HepG2 (cell line): ENCODE results near the gene UPB1. TPM values are rescaled to one million over a fixed set of nuclear protein-coding genes. Genes with fewer than 3 reads are reported as not detected.

Experiments
- ATRX ChIP-seq: sonication (generic); formaldehyde crosslinking; IDR thresholded peaks from 2 replicates; pipeline ENCODE4 v1.4.0; 2020; ENCODE audit warnings: missing genetic modification reagents, borderline replicate concordance
- E2F1 ChIP-seq: sonication (generic); formaldehyde crosslinking; IDR thresholded peaks from 2 replicates; pipeline ENCODE4 v1.5.0; 2020; ENCODE audit warnings: missing genetic modification reagents
- JDP2 ChIP-seq: sonication (generic); formaldehyde crosslinking; IDR thresholded peaks from 2 replicates; pipeline ENCODE4 v1.8.1; 2022; ENCODE audit warnings: missing genetic modification reagents, borderline replicate concordance
- KMT2B ChIP-seq: IDR thresholded peaks from 2 replicates; pipeline ENCODE4 v1.6.1; 2016; ENCODE audit warnings: missing genetic modification reagents, missing compliant biosample characterization
- MAFF ChIP-seq: IDR thresholded peaks from 2 replicates; pipeline ENCODE4 v1.6.1; 2011; ENCODE audit warnings: low read depth, low read length, improper control_type of control experiment
- MIER3 ChIP-seq: IDR thresholded peaks from 2 replicates; pipeline ENCODE4 v1.6.1; 2016; ENCODE audit warnings: missing compliant biosample characterization, borderline replicate concordance
- POLR2A ChIP-seq, 2 experiments: IDR thresholded peaks; 2 replicates each; pipeline ENCODE4 v1.6.1; 2011; ENCODE audit warnings: low read depth in 2 of 2, low read length in 2 of 2, mild to moderate bottlenecking in 1 of 2, moderate library complexity in 1 of 2; ENCODE audit not compliant: insufficient read depth in 1 of 2
- UBTF ChIP-seq: sonication (generic); formaldehyde crosslinking; IDR thresholded peaks from 2 replicates; pipeline ENCODE4 v1.4.0; 2020; ENCODE audit warnings: mild to moderate bottlenecking, missing genetic modification reagents
- ZNF205 ChIP-seq: IDR thresholded peaks from 2 replicates; pipeline ENCODE4 v1.6.1; 2018; ENCODE audit warnings: missing biosample characterization, missing genetic modification reagents
- ZNF253 ChIP-seq: sonication (generic); formaldehyde crosslinking; IDR thresholded peaks from 2 replicates; pipeline ENCODE4 v1.8.0; 2022; ENCODE audit warnings: mild to moderate bottlenecking, missing genetic modification reagents, borderline replicate concordance
- ZNF776 ChIP-seq: sonication (generic); formaldehyde crosslinking; IDR thresholded peaks from 2 replicates; pipeline ENCODE4 v1.4.0; 2020; ENCODE audit warnings: mild to moderate bottlenecking, missing genetic modification reagents
- polyA plus RNA-seq, 8 experiments: library from polyadenylated mRNA; depleted of rRNA in 3 of 8; stranded (reverse) in 7 of 8; unstranded in 1 of 8; fragments of >200 nt; fragmentation: Illumina TruSeq in 4 of 8; extraction: Trizol in 4 of 8; gene quantifications; 2 replicates each; pipeline versions ENCODE4 v1.2.1 to v1.2.3, GENCODE V29; 2011 to 2016; ENCODE audit warnings: low read depth in 4 of 8, missing spikeins in 1 of 8, mixed read lengths in 1 of 8; ENCODE audit not compliant: insufficient read depth in 1 of 8
- total RNA-seq, 5 experiments: library from RNA; depleted of rRNA; stranded (reverse); fragments of >200 nt; fragmentation: Illumina TruSeq; extraction: Trizol; gene quantifications; 2 replicates each; pipeline ENCODE4 v1.2.3, GENCODE V29; 2016; ENCODE audit warnings: low read depth in 1 of 5
- TF ChIP-seq, protein P1 (sequence below): IDR thresholded peaks from 2 replicates; pipeline ENCODE4 v1.6.1; 2016; ENCODE audit warnings: missing biosample characterization, missing genetic modification reagents, low read depth
- TF ChIP-seq, protein P2 (sequence below): sonication (generic); formaldehyde crosslinking; IDR thresholded peaks from 2 replicates; pipeline ENCODE4 v1.5.0; 2020; ENCODE audit warnings: mild to moderate bottlenecking, missing genetic modification reagents, borderline replicate concordance
- TF ChIP-seq, protein P3 (sequence below): sonication (generic); formaldehyde crosslinking; IDR thresholded peaks from 2 replicates; pipeline ENCODE4 v1.5.0; 2020; ENCODE audit warnings: mild to moderate bottlenecking, missing genetic modification reagents
- TF ChIP-seq, protein P4 (sequence below): sonication (generic); formaldehyde crosslinking; IDR thresholded peaks from 2 replicates; pipeline ENCODE4 v1.4.0; 2020; ENCODE audit warnings: mild to moderate bottlenecking, missing genetic modification reagents

The UPB1 gene
- total and polyA plus RNA-seq, 2 of the 13 experiments (the other 11 are each of a cell fraction or from before 2014, with no cell fraction given): 0.38 to 1.2 TPM

DNA sequence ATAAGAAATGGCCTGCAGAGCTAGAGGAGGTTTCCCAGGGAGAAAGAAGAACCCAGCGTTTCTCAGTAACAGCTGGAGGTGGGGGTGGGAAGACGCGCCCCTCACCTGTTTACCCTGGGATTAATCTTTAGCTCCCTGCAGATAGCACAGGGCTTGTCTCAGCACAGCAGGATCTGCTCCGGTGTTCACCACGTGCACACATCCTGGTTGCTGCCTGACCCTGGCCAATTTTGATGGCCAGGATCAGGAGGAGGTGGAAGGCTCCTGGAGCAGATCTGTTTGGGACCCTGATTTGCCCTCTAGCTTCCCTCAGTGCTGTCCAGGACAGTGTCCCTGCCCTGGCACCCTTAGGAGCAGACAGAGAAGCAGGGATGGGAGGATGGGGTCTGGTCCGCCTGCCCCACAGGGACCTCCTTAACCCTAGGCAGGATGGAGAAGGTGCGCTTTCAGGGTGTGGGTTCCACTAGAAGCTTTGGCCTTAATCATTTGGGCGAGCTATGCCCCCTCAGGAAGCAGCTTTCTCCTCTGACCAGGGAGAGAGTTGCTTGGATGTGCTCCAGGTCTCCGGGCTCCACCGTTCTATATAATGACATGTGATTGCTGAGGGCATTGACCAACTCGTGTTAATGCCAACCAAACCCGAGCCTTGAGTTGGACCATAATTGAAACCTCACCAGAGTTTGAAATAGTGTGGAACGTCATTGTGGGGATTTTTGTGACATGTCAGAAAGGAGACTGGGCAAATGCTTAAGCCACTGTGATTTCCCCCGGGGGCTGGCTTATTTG, 19.3 kb downstream of the UPB1 start (continued):
- TF ChIP-seq, protein P1, sequence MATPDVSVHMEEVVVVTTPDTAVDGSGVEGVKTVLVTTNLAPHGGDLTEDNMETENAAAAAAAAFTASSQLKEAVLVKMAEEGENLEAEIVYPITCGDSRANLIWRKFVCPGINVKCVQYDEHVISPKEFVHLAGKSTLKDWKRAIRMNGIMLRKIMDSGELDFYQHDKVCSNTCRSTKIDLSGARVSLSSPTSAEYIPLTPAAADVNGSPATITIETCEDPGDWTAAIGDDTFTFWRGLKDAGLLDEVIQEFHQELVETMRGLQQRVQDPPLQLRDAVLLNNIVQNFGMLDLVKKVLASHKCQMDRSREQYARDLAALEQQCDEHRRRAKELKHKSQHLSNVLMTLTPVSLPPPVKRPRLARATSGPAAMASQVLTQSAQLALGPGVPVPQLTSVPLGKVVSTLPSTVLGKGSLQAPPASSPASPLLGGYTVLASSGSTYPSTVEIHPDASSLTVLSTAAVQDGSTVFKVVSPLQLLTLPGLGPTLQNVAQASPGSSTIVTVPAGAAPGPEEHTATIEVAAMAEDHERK (CRISPR knock-in tag): no peak
- TF ChIP-seq, protein P2, sequence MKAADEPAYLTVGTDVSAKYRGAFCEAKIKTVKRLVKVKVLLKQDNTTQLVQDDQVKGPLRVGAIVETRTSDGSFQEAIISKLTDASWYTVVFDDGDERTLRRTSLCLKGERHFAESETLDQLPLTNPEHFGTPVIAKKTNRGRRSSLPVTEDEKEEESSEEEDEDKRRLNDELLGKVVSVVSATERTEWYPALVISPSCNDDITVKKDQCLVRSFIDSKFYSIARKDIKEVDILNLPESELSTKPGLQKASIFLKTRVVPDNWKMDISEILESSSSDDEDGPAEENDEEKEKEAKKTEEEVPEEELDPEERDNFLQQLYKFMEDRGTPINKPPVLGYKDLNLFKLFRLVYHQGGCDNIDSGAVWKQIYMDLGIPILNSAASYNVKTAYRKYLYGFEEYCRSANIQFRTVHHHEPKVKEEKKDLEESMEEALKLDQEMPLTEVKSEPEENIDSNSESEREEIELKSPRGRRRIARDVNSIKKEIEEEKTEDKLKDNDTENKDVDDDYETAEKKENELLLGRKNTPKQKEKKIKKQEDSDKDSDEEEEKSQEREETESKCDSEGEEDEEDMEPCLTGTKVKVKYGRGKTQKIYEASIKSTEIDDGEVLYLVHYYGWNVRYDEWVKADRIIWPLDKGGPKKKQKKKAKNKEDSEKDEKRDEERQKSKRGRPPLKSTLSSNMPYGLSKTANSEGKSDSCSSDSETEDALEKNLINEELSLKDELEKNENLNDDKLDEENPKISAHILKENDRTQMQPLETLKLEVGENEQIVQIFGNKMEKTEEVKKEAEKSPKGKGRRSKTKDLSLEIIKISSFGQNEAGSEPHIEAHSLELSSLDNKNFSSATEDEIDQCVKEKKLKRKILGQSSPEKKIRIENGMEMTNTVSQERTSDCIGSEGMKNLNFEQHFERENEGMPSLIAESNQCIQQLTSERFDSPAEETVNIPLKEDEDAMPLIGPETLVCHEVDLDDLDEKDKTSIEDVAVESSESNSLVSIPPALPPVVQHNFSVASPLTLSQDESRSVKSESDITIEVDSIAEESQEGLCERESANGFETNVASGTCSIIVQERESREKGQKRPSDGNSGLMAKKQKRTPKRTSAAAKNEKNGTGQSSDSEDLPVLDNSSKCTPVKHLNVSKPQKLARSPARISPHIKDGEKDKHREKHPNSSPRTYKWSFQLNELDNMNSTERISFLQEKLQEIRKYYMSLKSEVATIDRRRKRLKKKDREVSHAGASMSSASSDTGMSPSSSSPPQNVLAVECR: peak; percentile 81; the same call in 1 of the 2 replicates
- TF ChIP-seq ZNF205 (peak; percentile 92), JDP2 (no peak), UBTF (CRISPR knock-in tag) (peak; percentile 65), ATRX (CRISPR knock-in tag) (no peak), ZNF776 (peak; percentile 94; the same call in 1 of the 2 replicates), POLR2A (IDR thresholded peaks at IDR 0.05; ENCODE audit: insufficient read depth in 1 of 2, low read depth in 2 of 2, low read length in 2 of 2) (peak in 1 of 2 experiments; percentile 60; a peak in 3 of 4 replicates), MAFF (no peak), E2F1 (CRISPR knock-in tag) (no peak), KMT2B (CRISPR knock-in tag) (peak; percentile 88), MIER3 (CRISPR knock-in tag) (peak; percentile 97; the same call in 1 of the 2 replicates), ZNF253 (CRISPR knock-in tag) (peak; percentile 73; the same call in 1 of the 2 replicates)
- TF ChIP-seq, protein P3, sequence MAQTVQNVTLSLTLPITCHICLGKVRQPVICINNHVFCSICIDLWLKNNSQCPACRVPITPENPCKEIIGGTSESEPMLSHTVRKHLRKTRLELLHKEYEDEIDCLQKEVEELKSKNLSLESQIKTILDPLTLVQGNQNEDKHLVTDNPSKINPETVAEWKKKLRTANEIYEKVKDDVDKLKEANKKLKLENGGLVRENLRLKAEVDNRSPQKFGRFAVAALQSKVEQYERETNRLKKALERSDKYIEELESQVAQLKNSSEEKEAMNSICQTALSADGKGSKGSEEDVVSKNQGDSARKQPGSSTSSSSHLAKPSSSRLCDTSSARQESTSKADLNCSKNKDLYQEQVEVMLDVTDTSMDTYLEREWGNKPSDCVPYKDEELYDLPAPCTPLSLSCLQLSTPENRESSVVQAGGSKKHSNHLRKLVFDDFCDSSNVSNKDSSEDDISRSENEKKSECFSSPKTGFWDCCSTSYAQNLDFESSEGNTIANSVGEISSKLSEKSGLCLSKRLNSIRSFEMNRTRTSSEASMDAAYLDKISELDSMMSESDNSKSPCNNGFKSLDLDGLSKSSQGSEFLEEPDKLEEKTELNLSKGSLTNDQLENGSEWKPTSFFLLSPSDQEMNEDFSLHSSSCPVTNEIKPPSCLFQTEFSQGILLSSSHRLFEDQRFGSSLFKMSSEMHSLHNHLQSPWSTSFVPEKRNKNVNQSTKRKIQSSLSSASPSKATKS: peak; percentile 96; the same call in 1 of the 2 replicates
- TF ChIP-seq, protein P4, sequence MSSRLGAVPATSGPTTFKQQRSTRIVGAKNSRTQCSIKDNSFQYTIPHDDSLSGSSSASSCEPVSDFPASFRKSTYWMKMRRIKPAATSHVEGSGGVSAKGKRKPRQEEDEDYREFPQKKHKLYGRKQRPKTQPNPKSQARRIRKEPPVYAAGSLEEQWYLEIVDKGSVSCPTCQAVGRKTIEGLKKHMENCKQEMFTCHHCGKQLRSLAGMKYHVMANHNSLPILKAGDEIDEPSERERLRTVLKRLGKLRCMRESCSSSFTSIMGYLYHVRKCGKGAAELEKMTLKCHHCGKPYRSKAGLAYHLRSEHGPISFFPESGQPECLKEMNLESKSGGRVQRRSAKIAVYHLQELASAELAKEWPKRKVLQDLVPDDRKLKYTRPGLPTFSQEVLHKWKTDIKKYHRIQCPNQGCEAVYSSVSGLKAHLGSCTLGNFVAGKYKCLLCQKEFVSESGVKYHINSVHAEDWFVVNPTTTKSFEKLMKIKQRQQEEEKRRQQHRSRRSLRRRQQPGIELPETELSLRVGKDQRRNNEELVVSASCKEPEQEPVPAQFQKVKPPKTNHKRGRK (CRISPR knock-in tag): no peak
